Left forelimb (tissue), 1 donor: ENCODE measurements around the gene TBL1X.
"Not testable (repeated sequence)": the region's sequence is repeated elsewhere in the genome, so short reads cannot be mapped to it uniquely, and the experiment has no call there.

Experiments
- DNase-seq: peaks from one replicate; pipeline ENCODE4 v3.0.0-alpha.2; 2018; ENCODE audit warnings: low spot score

Gene TBL1X

GRCh38 chrX:9459186-9459748, 5.6 kb upstream of the TBL1X start:
- no peak for DNase-seq

GRCh38 chrX:9461087-9461486, 3.8 kb upstream of the TBL1X start:
- no peak for DNase-seq

GRCh38 chrX:9462456-9462855, 2.4 kb upstream of the TBL1X start:
- DNase-seq, result no peak

- DNase-seq, result no peak
These were observed 694 bp downstream of the TBL1X start for GRCh38 chrX:9465380-9466123.

GRCh38 chrX:9466124-9466495, 1.3 kb downstream of the TBL1X start:
- DNase-seq, result peak; percentile 68

GRCh38 chrX:9466736-9467135, 1.9 kb downstream of the TBL1X start:
- no peak for DNase-seq

- DNase-seq, result no peak
These were observed 2.3 kb downstream of the TBL1X start for GRCh38 chrX:9467146-9467545.

- DNase-seq, result no peak
These were observed 2.9 kb downstream of the TBL1X start for GRCh38 chrX:9467751-9468150.

- no peak for DNase-seq
These were observed 6.7 kb downstream of the TBL1X start for GRCh38 chrX:9471571-9471985.

GRCh38 chrX:9473708-9474107, 8.8 kb downstream of the TBL1X start:
- DNase-seq, result no peak

GRCh38 chrX:9475417-9475816, 10.6 kb downstream of the TBL1X start:
- DNase-seq, result not testable (repeated sequence)

- no peak for DNase-seq
These were observed 11.1 kb downstream of the TBL1X start for GRCh38 chrX:9475984-9476383.

GRCh38 chrX:9476810-9477575, 12.1 kb downstream of the TBL1X start:
- no peak for DNase-seq

GRCh38 chrX:9482408-9482807, 17.6 kb downstream of the TBL1X start:
- DNase-seq, result no peak

GRCh38 chrX:9482837-9483236, 18.0 kb downstream of the TBL1X start:
- DNase-seq, result no peak

GRCh38 chrX:9483376-9483775, 18.5 kb downstream of the TBL1X start:
- no peak for DNase-seq

GRCh38 chrX:9486786-9487387, 22.0 kb downstream of the TBL1X start:
- no peak for DNase-seq

GRCh38 chrX:9488586-9488985, 23.7 kb downstream of the TBL1X start:
- DNase-seq, result no peak

- DNase-seq, result no peak
These were observed 24.4 kb downstream of the TBL1X start for GRCh38 chrX:9489234-9489633.

- DNase-seq, result no peak
These were observed 28.0 kb downstream of the TBL1X start for GRCh38 chrX:9492901-9493300.

- no peak for DNase-seq
These were observed 29.1 kb downstream of the TBL1X start for GRCh38 chrX:9493936-9494335.

- DNase-seq, result no peak
These were observed 29.9 kb downstream of the TBL1X start for GRCh38 chrX:9494771-9495170.

GRCh38 chrX:9495496-9495895, 30.6 kb downstream of the TBL1X start:
- no peak for DNase-seq
